HG03175 (cell line): ENCODE measurements around the gene SLC35C1.
A peak's percentile ranks its signal among the peaks of the same experiment; 100 is the strongest.

Source experiments
- ATAC-seq: cut with Tn5 transposase; IDR thresholded peaks from one replicate; pipeline ENCODE4 v1.9.1; 2021; ENCODE audit warnings: mild to moderate bottlenecking, moderate library complexity; ENCODE audit not compliant: unreplicated experiment

Gene SLC35C1

GRCh38 chr11:45844822-45845578, 40.1 kb downstream of the SLC35C1 start:
- no peak for ATAC-seq

GRCh38 chr11:45846174-45846675, 41.3 kb downstream of the SLC35C1 start:
- no peak for ATAC-seq

- peak; percentile 88 for ATAC-seq
Measured at GRCh38 chr11:45846974-45847910, 42.3 kb downstream of the SLC35C1 start, which contains the start of gene CRY2. TSS of gene CRY2 (plus strand) at chr11:45847475. CDS start at chr11:45847491, 16 bp downstream.

GRCh38 chr11:45847911-45848316, 43.0 kb downstream of the SLC35C1 start:
- peak; percentile 19 for ATAC-seq

GRCh38 chr11:45848654-45849081, 43.7 kb downstream of the SLC35C1 start:
- ATAC-seq, result no peak

- ATAC-seq, result no peak
Measured at GRCh38 chr11:45850446-45850845, 45.5 kb downstream of the SLC35C1 start.

- ATAC-seq, result no peak
Measured at GRCh38 chr11:45851228-45851627, 46.3 kb downstream of the SLC35C1 start.

- no peak for ATAC-seq
Measured at GRCh38 chr11:45852018-45852711, 47.2 kb downstream of the SLC35C1 start.

- ATAC-seq, result peak; percentile 36
Measured at GRCh38 chr11:45852712-45853101, 47.8 kb downstream of the SLC35C1 start.

- ATAC-seq, result no peak
Measured at GRCh38 chr11:45853332-45854219, 48.6 kb downstream of the SLC35C1 start.

- no peak for ATAC-seq
Measured at GRCh38 chr11:45855308-45855707, 50.4 kb downstream of the SLC35C1 start.

- no peak for ATAC-seq
Measured at GRCh38 chr11:45856044-45856468, 51.1 kb downstream of the SLC35C1 start.

- no peak for ATAC-seq
Measured at GRCh38 chr11:45857961-45858474, 53.1 kb downstream of the SLC35C1 start.

- no peak for ATAC-seq
Measured at GRCh38 chr11:45858751-45859398, 53.9 kb downstream of the SLC35C1 start.

- ATAC-seq, result no peak
Measured at GRCh38 chr11:45859661-45860140, 54.8 kb downstream of the SLC35C1 start.

- ATAC-seq, result no peak
Measured at GRCh38 chr11:45860348-45860747, 55.4 kb downstream of the SLC35C1 start.

- ATAC-seq, result no peak
Measured at GRCh38 chr11:45860764-45861510, 56.0 kb downstream of the SLC35C1 start.
